ENCODE results near the gene ZFYVE28. TPM values are rescaled to one million over a fixed set of nuclear protein-coding genes. Genes with fewer than 3 reads are reported as not detected.

The ZFYVE28 gene
- polyA plus RNA-seq, 1 of the 3 experiments (the other 2 are of a cell fraction) = 3.2 TPM

DNA sequence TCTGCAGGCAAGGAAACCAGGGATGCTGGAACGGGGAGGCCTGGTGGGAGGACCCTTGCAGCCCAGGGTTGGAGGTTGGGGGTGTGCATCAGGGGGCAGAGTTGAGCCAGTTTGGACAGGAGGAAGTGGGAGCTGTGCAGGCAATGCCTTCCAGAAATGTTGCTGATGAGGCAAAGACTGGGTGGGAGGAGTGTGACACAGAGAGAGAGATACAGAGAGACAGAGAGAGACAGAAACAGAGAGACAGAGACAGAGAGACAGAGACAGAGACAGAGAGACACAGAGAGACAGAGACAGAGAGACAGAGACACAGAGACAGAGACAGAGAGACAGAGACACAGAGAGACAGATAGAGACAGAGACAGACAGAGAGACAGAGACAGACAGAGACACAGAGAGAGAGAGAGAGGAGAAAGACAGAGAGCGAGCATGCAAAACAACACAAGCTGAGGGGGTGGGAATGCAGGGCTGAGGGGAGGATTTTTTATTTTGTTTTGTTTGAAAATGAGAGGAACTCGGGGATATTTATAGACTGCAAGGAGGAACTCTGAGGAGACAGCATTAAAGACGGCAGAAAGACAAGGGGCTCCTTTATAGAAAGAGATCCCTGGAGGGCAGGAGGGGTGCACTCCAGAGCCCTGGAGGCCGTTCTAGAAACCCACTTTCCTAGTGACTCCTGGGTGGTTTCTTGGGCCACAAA, 174.6 kb downstream of the ZFYVE28 start:
- Histone ChIP-seq H3K27ac (ENCODE audit: low read depth in 2 of 2, low read length in 1 of 2) (no peak overlapping the region), H3K79me2 (ENCODE audit: insufficient read depth) (peaks cover 30% of the 10 kb centered on the region), H3K27me3 (ENCODE audit: insufficient read depth) (no peaks in the 10 kb centered on the region), H3K4me3 (ENCODE audit: low read depth in 2 of 2, low read length in 1 of 2) (no peak overlapping the region), H3K9me3 (no peaks in the 10 kb centered on the region), H3K9ac (no peak overlapping the region), H2AFZ (ENCODE audit: low read depth) (no peak overlapping the region), H3K36me3 (replicated peaks in 1 of 2; ENCODE audit: control insufficient read depth in 1 of 2, insufficient read depth in 2 of 2, low read length in 1 of 2) (peaks cover 13 to 27% of the 10 kb centered on the region in 2 experiments), H3K4me1 (ENCODE audit: control insufficient read depth in 1 of 2, insufficient read depth in 2 of 2, low read depth in 1 of 2, low read length in 1 of 2) (peaks cover 19 to 20% of the 10 kb centered on the region in 2 experiments; a peak in 3 of 4 replicates), H3K4me2 (no peak overlapping the region), H3K9me2 (no peaks in the 10 kb centered on the region), H3F3A (replicated peaks; ENCODE audit: insufficient read depth) (peaks cover 10% of the 10 kb centered on the region), H4K20me1 (ENCODE audit: insufficient read depth) (peaks cover 25% of the 10 kb centered on the region; the same call in 1 of the 2 replicates)
- 81% methylated on average over 5 of the region's 5 CpGs for WGBS (ENCODE audit: low lambda C conversion rate)
- POLR2A ChIA-PET = interaction anchor here (0.8 kb wide), 1 partner anchor 14 kb away, joined by 3 read pairs; no protein-coding TSS in a partner anchor
- no peak for TF ChIP-seq TCF12 (IDR thresholded peaks at IDR 0.05)
- TF ChIP-seq, protein P1, sequence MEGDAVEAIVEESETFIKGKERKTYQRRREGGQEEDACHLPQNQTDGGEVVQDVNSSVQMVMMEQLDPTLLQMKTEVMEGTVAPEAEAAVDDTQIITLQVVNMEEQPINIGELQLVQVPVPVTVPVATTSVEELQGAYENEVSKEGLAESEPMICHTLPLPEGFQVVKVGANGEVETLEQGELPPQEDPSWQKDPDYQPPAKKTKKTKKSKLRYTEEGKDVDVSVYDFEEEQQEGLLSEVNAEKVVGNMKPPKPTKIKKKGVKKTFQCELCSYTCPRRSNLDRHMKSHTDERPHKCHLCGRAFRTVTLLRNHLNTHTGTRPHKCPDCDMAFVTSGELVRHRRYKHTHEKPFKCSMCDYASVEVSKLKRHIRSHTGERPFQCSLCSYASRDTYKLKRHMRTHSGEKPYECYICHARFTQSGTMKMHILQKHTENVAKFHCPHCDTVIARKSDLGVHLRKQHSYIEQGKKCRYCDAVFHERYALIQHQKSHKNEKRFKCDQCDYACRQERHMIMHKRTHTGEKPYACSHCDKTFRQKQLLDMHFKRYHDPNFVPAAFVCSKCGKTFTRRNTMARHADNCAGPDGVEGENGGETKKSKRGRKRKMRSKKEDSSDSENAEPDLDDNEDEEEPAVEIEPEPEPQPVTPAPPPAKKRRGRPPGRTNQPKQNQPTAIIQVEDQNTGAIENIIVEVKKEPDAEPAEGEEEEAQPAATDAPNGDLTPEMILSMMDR (IDR thresholded peaks at IDR 0.05) = peak; percentile 24
- no peak for TF ChIP-seq POLR2AphosphoS5 (IDR thresholded peaks at IDR 0.05; ENCODE audit: low read depth, low read length)
- peak; percentile 36; the same call in 1 of the 2 replicates for TF ChIP-seq SMC3 (IDR thresholded peaks at IDR 0.05; ENCODE audit: low read depth, low read length)
- TF ChIP-seq TAF1 (IDR thresholded peaks at IDR 0.05; ENCODE audit: borderline replicate concordance, low read depth, low read length) = no peak
- TF ChIP-seq CHD2 (IDR thresholded peaks at IDR 0.05; ENCODE audit: low read length, partially characterized antibody) = no peak
- TF ChIP-seq RAD21 (IDR thresholded peaks at IDR 0.05; ENCODE audit: low read length) = peak; percentile 70
- TF ChIP-seq, protein P2, sequence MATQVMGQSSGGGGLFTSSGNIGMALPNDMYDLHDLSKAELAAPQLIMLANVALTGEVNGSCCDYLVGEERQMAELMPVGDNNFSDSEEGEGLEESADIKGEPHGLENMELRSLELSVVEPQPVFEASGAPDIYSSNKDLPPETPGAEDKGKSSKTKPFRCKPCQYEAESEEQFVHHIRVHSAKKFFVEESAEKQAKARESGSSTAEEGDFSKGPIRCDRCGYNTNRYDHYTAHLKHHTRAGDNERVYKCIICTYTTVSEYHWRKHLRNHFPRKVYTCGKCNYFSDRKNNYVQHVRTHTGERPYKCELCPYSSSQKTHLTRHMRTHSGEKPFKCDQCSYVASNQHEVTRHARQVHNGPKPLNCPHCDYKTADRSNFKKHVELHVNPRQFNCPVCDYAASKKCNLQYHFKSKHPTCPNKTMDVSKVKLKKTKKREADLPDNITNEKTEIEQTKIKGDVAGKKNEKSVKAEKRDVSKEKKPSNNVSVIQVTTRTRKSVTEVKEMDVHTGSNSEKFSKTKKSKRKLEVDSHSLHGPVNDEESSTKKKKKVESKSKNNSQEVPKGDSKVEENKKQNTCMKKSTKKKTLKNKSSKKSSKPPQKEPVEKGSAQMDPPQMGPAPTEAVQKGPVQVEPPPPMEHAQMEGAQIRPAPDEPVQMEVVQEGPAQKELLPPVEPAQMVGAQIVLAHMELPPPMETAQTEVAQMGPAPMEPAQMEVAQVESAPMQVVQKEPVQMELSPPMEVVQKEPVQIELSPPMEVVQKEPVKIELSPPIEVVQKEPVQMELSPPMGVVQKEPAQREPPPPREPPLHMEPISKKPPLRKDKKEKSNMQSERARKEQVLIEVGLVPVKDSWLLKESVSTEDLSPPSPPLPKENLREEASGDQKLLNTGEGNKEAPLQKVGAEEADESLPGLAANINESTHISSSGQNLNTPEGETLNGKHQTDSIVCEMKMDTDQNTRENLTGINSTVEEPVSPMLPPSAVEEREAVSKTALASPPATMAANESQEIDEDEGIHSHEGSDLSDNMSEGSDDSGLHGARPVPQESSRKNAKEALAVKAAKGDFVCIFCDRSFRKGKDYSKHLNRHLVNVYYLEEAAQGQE (IDR thresholded peaks at IDR 0.05; ENCODE audit: low read depth, low read length) = no peak
- TF ChIP-seq MXI1 (IDR thresholded peaks at IDR 0.05; ENCODE audit: low read depth, low read length) = no peak
- TF ChIP-seq RFX5 (IDR thresholded peaks at IDR 0.05; ENCODE audit: low read length) = no peak
- TF ChIP-seq RXRA (IDR thresholded peaks at IDR 0.05; ENCODE audit: borderline replicate concordance, low read depth) = no peak
- TF ChIP-seq MEF2A (IDR thresholded peaks at IDR 0.05; ENCODE audit: borderline replicate concordance, low read depth) = no peak
- TF ChIP-seq GATA2 (CRISPR knock-in tag; IDR thresholded peaks at IDR 0.05) = no peak
- no peak for TF ChIP-seq FOXM1 (IDR thresholded peaks at IDR 0.05; ENCODE audit: low read depth)
- TF ChIP-seq, protein P3, sequence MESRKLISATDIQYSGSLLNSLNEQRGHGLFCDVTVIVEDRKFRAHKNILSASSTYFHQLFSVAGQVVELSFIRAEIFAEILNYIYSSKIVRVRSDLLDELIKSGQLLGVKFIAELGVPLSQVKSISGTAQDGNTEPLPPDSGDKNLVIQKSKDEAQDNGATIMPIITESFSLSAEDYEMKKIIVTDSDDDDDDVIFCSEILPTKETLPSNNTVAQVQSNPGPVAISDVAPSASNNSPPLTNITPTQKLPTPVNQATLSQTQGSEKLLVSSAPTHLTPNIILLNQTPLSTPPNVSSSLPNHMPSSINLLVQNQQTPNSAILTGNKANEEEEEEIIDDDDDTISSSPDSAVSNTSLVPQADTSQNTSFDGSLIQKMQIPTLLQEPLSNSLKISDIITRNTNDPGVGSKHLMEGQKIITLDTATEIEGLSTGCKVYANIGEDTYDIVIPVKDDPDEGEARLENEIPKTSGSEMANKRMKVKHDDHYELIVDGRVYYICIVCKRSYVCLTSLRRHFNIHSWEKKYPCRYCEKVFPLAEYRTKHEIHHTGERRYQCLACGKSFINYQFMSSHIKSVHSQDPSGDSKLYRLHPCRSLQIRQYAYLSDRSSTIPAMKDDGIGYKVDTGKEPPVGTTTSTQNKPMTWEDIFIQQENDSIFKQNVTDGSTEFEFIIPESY (IDR thresholded peaks at IDR 0.05; ENCODE audit: borderline replicate concordance, low read depth) = no peak
- TF ChIP-seq, protein P4, sequence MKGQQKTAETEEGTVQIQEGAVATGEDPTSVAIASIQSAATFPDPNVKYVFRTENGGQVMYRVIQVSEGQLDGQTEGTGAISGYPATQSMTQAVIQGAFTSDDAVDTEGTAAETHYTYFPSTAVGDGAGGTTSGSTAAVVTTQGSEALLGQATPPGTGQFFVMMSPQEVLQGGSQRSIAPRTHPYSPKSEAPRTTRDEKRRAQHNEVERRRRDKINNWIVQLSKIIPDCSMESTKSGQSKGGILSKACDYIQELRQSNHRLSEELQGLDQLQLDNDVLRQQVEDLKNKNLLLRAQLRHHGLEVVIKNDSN (IDR thresholded peaks at IDR 0.05; ENCODE audit: borderline replicate concordance, low read depth) = no peak
- no peak for TF ChIP-seq FOXJ3 (CRISPR knock-in tag; IDR thresholded peaks at IDR 0.05)
- CTCF ChIA-PET = interaction anchor here (0.8 to 2.3 kb wide), 6 partner anchors 24 to 222 kb away, joined by 3 to 8 read pairs (median 4); no protein-coding TSS in a partner anchor
- DNase-seq = peak; percentile 72

Data from SK-N-SH (cell line).